Panc1 (cell line): Measurements from ENCODE around the gene TPGS2. TPM values are rescaled to one million over a fixed set of nuclear protein-coding genes. Genes with fewer than 3 reads are reported as not detected.
A peak's percentile ranks its signal among the peaks of the same experiment; 100 is the strongest.

Experiments
- ATAC-seq: fragments of 200-7000 bp; cut with Tn5 transposase; 2 replicates; pipeline ENCODE4 v1.9.1; 2020; ENCODE audit warnings: mild to moderate bottlenecking, moderate library complexity
- BruUV-seq: library from RNA; stranded (reverse); fragments of 400-500 nt; replicated peaks from 2 replicates; lab custom pipeline; 2021; lab: Mats Ljungman, UMichigan
- CTCF ChIA-PET: fragments of 300-600 bp; sonication (Branson Sonifier 250); formaldehyde crosslinking; loops from one replicate; lab custom pipeline; 2022; ENCODE audit warnings: antibody characterized with exemption; lab: Charles Lee
- POLR2A ChIA-PET: fragments of 300-600 bp; sonication (Branson Sonifier 250); formaldehyde crosslinking; loops from one replicate; lab custom pipeline; 2022; ENCODE audit warnings: antibody characterized with exemption; lab: Charles Lee
- DNase-seq: peaks from one replicate; pipeline ENCODE4 v3.0.0-alpha.2; 2010; ENCODE audit warnings: low read depth, low spot score
- H3K27ac ChIP-seq: 2 replicates; pipeline ENCODE4 v1.5.1; 2011; ENCODE audit warnings: mild to moderate bottlenecking, low read length, inconsistent platforms
- H3K27me3 ChIP-seq: fragments of 200-500 bp; sonication (Bioruptor generic); 2 replicates; pipeline ENCODE4 v1.6.0; 2014; ENCODE audit warnings: low read length, inconsistent platforms; ENCODE audit not compliant: control insufficient read depth, insufficient read depth
- H3K36me3 ChIP-seq: fragments of 200-500 bp; sonication (Bioruptor generic); 2 replicates; pipeline ENCODE4 v1.5.1; 2014; ENCODE audit warnings: inconsistent platforms, mild to moderate bottlenecking, low read length, moderate library complexity; ENCODE audit not compliant: control insufficient read depth, insufficient read depth
- H3K4me1 ChIP-seq: 2 replicates; pipeline ENCODE4 v1.5.1; 2011; ENCODE audit warnings: inconsistent platforms, mild to moderate bottlenecking, low read length, moderate library complexity; ENCODE audit not compliant: control insufficient read depth, insufficient read depth
- H3K4me3 ChIP-seq, 2 experiments: 2 replicates each; pipeline ENCODE4 v1.5.1; 2011 to 2012; ENCODE audit warnings: low read depth in 2 of 2, low read length in 2 of 2, mild to moderate bottlenecking in 2 of 2, inconsistent platforms in 1 of 2, moderate library complexity in 1 of 2
- H3K9me3 ChIP-seq: fragments of 200-500 bp; sonication (Bioruptor generic); 2 replicates; pipeline ENCODE4 v1.5.1; 2014; ENCODE audit warnings: low read depth, mild to moderate bottlenecking, inconsistent platforms, low read length, moderate library complexity; ENCODE audit not compliant: control insufficient read depth, insufficient read depth
- POLR2AphosphoS5 ChIP-seq: IDR thresholded peaks from 2 replicates; pipeline ENCODE4 v1.6.1; 2012; ENCODE audit warnings: mild to moderate bottlenecking, low read depth, low read length, moderate library complexity
- REST ChIP-seq, 2 experiments: IDR thresholded peaks; 2 replicates each; pipeline ENCODE4 v1.6.1; 2011 to 2012; ENCODE audit warnings: low read depth in 2 of 2, control low read depth in 1 of 2, low read length in 1 of 2, mild to moderate bottlenecking in 1 of 2, moderate library complexity in 1 of 2; ENCODE audit not compliant: insufficient read depth in 1 of 2
- SIN3A ChIP-seq: IDR thresholded peaks from 2 replicates; pipeline ENCODE4 v1.6.1; 2012; ENCODE audit warnings: low read depth, mild to moderate bottlenecking, low read length, moderate library complexity, borderline replicate concordance; ENCODE audit not compliant: insufficient read depth
- TCF7L2 ChIP-seq: IDR thresholded peaks from 2 replicates; pipeline ENCODE4 v1.6.1; 2011; ENCODE audit warnings: mild to moderate bottlenecking, low read depth, low read length, inconsistent platforms
- in situ Hi-C: cut with HindIII; loops from 2 replicates; pipeline ENCODE4 v1.10.0; 2016; ENCODE audit warnings: low sequenced_read_pairs, low pct_unique_long_range_greater_than_20kb
- intact Hi-C: fragments of 100-400 bp; cut with micrococcal nuclease; formaldehyde crosslinking; loops from one replicate; pipeline ENCODE4 v1.10.0; 2022; ENCODE audit not compliant: unreplicated experiment
- total RNA-seq: library from RNA; stranded (reverse); gene quantifications from one replicate; pipeline ENCODE4 v1.2.1, GENCODE V29; 2021; ENCODE audit not compliant: unreplicated experiment
- TF ChIP-seq, protein P1 (sequence below): fragments of 450-650 bp; IDR thresholded peaks from 2 replicates; pipeline ENCODE4 v1.5.1; 2017; ENCODE audit warnings: mild to moderate bottlenecking

TPGS2 gene
- total RNA-seq, 1 experiment from 2014 or later, result 98.7 TPM

DNA sequence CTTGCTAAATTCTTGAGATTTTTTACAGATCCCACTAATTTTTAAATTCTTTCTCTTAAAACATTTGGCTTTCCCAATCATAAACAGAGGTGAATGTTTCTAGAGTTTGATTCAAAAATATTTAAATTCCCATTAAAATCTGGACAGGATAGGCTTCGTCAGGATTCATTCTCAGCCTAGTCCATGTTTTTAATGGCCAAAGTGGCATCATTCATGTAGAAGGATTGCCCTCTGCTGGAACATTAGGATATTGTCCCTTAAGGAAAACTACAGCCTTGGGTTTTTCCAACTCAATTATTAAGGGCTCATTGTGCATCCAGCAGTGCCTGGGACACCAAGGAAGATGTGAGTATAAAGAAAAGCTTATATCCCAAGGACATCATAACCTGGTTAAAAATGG lies 71.7 kb downstream of the TPGS2 start:
- in situ Hi-C loops, result no loop called here
- Histone ChIP-seq H3K4me3 (no peak overlapping the region), H3K4me1 (no peaks in the 10 kb centered on the region), H3K36me3 (no peaks in the 10 kb centered on the region), H3K9me3 (no peaks in the 10 kb centered on the region), H3K27me3 (no peaks in the 10 kb centered on the region), H3K27ac (no peak overlapping the region)
- ATAC-seq (peak; percentile 87), DNase-seq (peak; percentile 27)
- TF ChIP-seq, protein P1, sequence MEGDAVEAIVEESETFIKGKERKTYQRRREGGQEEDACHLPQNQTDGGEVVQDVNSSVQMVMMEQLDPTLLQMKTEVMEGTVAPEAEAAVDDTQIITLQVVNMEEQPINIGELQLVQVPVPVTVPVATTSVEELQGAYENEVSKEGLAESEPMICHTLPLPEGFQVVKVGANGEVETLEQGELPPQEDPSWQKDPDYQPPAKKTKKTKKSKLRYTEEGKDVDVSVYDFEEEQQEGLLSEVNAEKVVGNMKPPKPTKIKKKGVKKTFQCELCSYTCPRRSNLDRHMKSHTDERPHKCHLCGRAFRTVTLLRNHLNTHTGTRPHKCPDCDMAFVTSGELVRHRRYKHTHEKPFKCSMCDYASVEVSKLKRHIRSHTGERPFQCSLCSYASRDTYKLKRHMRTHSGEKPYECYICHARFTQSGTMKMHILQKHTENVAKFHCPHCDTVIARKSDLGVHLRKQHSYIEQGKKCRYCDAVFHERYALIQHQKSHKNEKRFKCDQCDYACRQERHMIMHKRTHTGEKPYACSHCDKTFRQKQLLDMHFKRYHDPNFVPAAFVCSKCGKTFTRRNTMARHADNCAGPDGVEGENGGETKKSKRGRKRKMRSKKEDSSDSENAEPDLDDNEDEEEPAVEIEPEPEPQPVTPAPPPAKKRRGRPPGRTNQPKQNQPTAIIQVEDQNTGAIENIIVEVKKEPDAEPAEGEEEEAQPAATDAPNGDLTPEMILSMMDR, result peak; percentile 63; the same call in 1 of the 2 replicates
- TF ChIP-seq SIN3A, result no peak
- intact Hi-C loops, result loop anchor here (2.0 kb wide), 1 partner anchor 68 kb away; no protein-coding TSS in a partner anchor
- BruUV-seq, result no TSS peak
- ChIA-PET POLR2A (no interaction called here), CTCF (interaction anchor here (0.5 to 0.6 kb wide), 2 partner anchors 38 to 185 kb away, joined by 3 to 6 read pairs; no protein-coding TSS in a partner anchor)

GRCh38 chr18:36756242-36756641 lies 72.6 kb downstream of the TPGS2 start:
- BruUV-seq, result no TSS peak
- ATAC-seq (no peak), DNase-seq (no peak)
- Histone ChIP-seq H3K27me3 (no peaks in the 10 kb centered on the region), H3K9me3 (no peaks in the 10 kb centered on the region), H3K36me3 (no peaks in the 10 kb centered on the region), H3K27ac (no peak overlapping the region), H3K4me3 (no peak overlapping the region), H3K4me1 (no peaks in the 10 kb centered on the region)
- no peak for TF ChIP-seq SIN3A
- no peak for TF ChIP-seq POLR2AphosphoS5
- no peak for TF ChIP-seq TCF7L2
- TF ChIP-seq, protein P1, result no peak
- no peak for TF ChIP-seq REST (IDR thresholded peaks at IDR 0.05; ENCODE audit: insufficient read depth in 1 of 2, low read depth in 2 of 2, low read length in 1 of 2)
- in situ Hi-C loops, result no loop called here
- ChIA-PET POLR2A (no interaction called here), CTCF (no interaction called here)
- intact Hi-C loops, result loop anchor here (2.0 kb wide), 1 partner anchor 67 kb away; no protein-coding TSS in a partner anchor
